HepG2 (cell line): ENCODE data around the gene SIKE1. TPM values are rescaled to one million over a fixed set of nuclear protein-coding genes. Genes with fewer than 3 reads are reported as not detected.

ENCODE experiments used
- CCAR2 ChIP-seq: fragments of 200-400 bp; formaldehyde crosslinking; optimal IDR thresholded peaks from 2 replicates; pipeline ENCODE3; 2018; ENCODE audit warnings: low read depth, mild to moderate bottlenecking, low read length, moderate library complexity
- GFI1 ChIP-seq: sonication (generic); formaldehyde crosslinking; IDR thresholded peaks from 2 replicates; pipeline ENCODE4 v1.5.0; 2020; ENCODE audit warnings: missing genetic modification reagents, mild to moderate bottlenecking, borderline replicate concordance
- ISL2 ChIP-seq: sonication (generic); formaldehyde crosslinking; IDR thresholded peaks from 2 replicates; pipeline ENCODE4 v1.5.0; 2020; ENCODE audit warnings: missing genetic modification reagents
- KLF6 ChIP-seq: IDR thresholded peaks from 2 replicates; pipeline ENCODE4 v1.8.0; 2016; ENCODE audit warnings: missing biosample characterization, missing genetic modification reagents
- PCBP2 ChIP-seq: fragments of 200-400 bp; formaldehyde crosslinking; optimal IDR thresholded peaks from 2 replicates; pipeline ENCODE3; 2018; ENCODE audit warnings: low read length, low read depth; ENCODE audit not compliant: poor library complexity, severe bottlenecking
- RFX3 ChIP-seq: IDR thresholded peaks from 2 replicates; pipeline ENCODE4 v1.6.1; 2016; ENCODE audit warnings: missing biosample characterization, missing genetic modification reagents
- SIX1 ChIP-seq: sonication (generic); formaldehyde crosslinking; IDR thresholded peaks from 2 replicates; pipeline ENCODE4 v1.4.0; 2020; ENCODE audit warnings: missing genetic modification reagents, borderline replicate concordance
- SP140L ChIP-seq: sonication (generic); formaldehyde crosslinking; IDR thresholded peaks from 2 replicates; pipeline ENCODE4 v1.4.0; 2020; ENCODE audit warnings: missing genetic modification reagents, borderline replicate concordance
- ZBTB20 ChIP-seq: sonication (generic); formaldehyde crosslinking; IDR thresholded peaks from 2 replicates; pipeline ENCODE4 v1.8.1; 2023; ENCODE audit warnings: missing genetic modification reagents, low read depth, mild to moderate bottlenecking, borderline replicate concordance
- ZNF17 ChIP-seq: sonication (generic); formaldehyde crosslinking; IDR thresholded peaks from 2 replicates; pipeline ENCODE4 v1.5.0; 2020; ENCODE audit warnings: mild to moderate bottlenecking, missing genetic modification reagents
- polyA plus RNA-seq, 8 experiments: library from polyadenylated mRNA; depleted of rRNA in 3 of 8; stranded (reverse) in 7 of 8; unstranded in 1 of 8; fragments of >200 nt; fragmentation: Illumina TruSeq in 4 of 8; extraction: Trizol in 4 of 8; gene quantifications; 2 replicates each; pipeline versions ENCODE4 v1.2.1 to v1.2.3, GENCODE V29; 2011 to 2016; ENCODE audit warnings: low read depth in 4 of 8, missing spikeins in 1 of 8, mixed read lengths in 1 of 8; ENCODE audit not compliant: insufficient read depth in 1 of 8
- total RNA-seq, 5 experiments: library from RNA; depleted of rRNA; stranded (reverse); fragments of >200 nt; fragmentation: Illumina TruSeq; extraction: Trizol; gene quantifications; 2 replicates each; pipeline ENCODE4 v1.2.3, GENCODE V29; 2016; ENCODE audit warnings: low read depth in 1 of 5
- TF ChIP-seq, protein P1 (sequence below), 2 experiments: fragments of 450-650 bp in 1 of 2; sonication (generic) in 1 of 2; formaldehyde crosslinking in 1 of 2; IDR thresholded peaks; 2 replicates each; pipeline versions ENCODE4 v1.6.1 to v1.8.0; 2016 to 2022; ENCODE audit warnings: antibody characterized with exemption in 1 of 2, mild to moderate bottlenecking in 1 of 2, missing genetic modification reagents in 1 of 2
- TF ChIP-seq, protein P2 (sequence below): sonication (generic); formaldehyde crosslinking; IDR thresholded peaks from 2 replicates; pipeline ENCODE4 v1.5.1; 2020; ENCODE audit warnings: mild to moderate bottlenecking, missing genetic modification reagents
- TF ChIP-seq, protein P3 (sequence below): sonication (generic); formaldehyde crosslinking; IDR thresholded peaks from 2 replicates; pipeline ENCODE4 v1.8.1; 2023; ENCODE audit warnings: missing genetic modification reagents, inconsistent platforms, borderline replicate concordance

Gene SIKE1
- total and polyA plus RNA-seq, 2 of the 13 experiments (the other 11 are each of a cell fraction or from before 2014, with no cell fraction given), result 36.5 to 58.4 TPM

DNA sequence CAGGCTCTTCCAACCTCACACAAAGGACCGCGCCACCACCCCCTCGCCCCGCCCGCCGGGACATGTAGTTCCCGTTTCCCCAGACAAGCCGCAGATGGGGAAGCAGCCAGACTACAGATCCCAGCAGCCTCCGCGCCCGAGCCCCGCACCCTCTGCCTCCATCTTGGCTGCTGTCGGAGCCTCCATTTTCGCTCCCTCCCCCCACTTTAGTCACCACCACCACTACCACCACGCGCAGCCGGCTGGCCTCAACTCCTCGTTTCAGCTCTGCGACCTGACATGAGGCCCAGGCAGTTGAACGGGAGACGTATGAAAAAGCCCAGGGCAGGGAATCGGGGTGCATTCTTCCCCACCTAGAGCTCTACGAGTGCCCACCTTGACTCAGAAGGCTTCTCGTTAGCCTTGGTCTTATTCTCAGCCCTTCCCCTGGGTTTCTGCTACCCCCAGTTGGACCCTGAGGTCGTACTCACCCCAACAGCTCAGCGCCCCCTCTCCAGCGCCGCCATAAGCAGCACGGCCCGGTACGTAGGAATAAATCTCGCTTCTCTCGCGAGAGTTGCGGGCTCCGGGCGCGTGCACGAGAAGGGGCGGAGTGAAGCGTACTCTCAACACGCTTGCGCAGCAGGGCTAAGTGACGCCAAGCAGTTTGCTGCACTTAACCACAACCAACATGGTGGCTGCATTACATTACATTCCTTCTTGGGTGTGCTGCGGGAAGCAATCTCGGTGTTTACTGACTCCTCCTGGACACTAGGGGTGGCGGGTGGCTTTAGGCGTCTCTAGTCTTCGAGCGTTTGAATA, 22.8 kb downstream of the SIKE1 start, which contains the start of gene CSDE1 (continued):
- TF ChIP-seq, protein P1, sequence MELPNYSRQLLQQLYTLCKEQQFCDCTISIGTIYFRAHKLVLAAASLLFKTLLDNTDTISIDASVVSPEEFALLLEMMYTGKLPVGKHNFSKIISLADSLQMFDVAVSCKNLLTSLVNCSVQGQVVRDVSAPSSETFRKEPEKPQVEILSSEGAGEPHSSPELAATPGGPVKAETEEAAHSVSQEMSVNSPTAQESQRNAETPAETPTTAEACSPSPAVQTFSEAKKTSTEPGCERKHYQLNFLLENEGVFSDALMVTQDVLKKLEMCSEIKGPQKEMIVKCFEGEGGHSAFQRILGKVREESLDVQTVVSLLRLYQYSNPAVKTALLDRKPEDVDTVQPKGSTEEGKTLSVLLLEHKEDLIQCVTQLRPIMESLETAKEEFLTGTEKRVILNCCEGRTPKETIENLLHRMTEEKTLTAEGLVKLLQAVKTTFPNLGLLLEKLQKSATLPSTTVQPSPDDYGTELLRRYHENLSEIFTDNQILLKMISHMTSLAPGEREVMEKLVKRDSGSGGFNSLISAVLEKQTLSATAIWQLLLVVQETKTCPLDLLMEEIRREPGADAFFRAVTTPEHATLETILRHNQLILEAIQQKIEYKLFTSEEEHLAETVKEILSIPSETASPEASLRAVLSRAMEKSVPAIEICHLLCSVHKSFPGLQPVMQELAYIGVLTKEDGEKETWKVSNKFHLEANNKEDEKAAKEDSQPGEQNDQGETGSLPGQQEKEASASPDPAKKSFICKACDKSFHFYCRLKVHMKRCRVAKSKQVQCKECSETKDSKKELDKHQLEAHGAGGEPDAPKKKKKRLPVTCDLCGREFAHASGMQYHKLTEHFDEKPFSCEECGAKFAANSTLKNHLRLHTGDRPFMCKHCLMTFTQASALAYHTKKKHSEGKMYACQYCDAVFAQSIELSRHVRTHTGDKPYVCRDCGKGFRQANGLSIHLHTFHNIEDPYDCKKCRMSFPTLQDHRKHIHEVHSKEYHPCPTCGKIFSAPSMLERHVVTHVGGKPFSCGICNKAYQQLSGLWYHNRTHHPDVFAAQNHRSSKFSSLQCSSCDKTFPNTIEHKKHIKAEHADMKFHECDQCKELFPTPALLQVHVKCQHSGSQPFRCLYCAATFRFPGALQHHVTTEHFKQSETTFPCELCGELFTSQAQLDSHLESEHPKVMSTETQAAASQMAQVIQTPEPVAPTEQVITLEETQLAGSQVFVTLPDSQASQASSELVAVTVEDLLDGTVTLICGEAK (IDR thresholded peaks at IDR 0.05), result no peak
- TF ChIP-seq, protein P1 (CRISPR knock-in tag; IDR thresholded peaks at IDR 0.05), result no peak; the same call in none of the 2 replicates
- TF ChIP-seq ZNF17 (CRISPR knock-in tag) (no peak), ISL2 (CRISPR knock-in tag) (no peak), SP140L (CRISPR knock-in tag) (no peak), KLF6 (CRISPR knock-in tag) (peak; percentile 64), CCAR2 (no peak), PCBP2 (no peak), ZBTB20 (CRISPR knock-in tag) (0 out of 2 replicates have a peak, but pooled peaks have one; percentile 34), SIX1 (CRISPR knock-in tag) (0 out of 2 replicates have a peak, but pooled peaks have one; percentile 40), GFI1 (CRISPR knock-in tag) (no peak; the same call in 1 of the 2 replicates), RFX3 (no peak)
- TF ChIP-seq, protein P2, sequence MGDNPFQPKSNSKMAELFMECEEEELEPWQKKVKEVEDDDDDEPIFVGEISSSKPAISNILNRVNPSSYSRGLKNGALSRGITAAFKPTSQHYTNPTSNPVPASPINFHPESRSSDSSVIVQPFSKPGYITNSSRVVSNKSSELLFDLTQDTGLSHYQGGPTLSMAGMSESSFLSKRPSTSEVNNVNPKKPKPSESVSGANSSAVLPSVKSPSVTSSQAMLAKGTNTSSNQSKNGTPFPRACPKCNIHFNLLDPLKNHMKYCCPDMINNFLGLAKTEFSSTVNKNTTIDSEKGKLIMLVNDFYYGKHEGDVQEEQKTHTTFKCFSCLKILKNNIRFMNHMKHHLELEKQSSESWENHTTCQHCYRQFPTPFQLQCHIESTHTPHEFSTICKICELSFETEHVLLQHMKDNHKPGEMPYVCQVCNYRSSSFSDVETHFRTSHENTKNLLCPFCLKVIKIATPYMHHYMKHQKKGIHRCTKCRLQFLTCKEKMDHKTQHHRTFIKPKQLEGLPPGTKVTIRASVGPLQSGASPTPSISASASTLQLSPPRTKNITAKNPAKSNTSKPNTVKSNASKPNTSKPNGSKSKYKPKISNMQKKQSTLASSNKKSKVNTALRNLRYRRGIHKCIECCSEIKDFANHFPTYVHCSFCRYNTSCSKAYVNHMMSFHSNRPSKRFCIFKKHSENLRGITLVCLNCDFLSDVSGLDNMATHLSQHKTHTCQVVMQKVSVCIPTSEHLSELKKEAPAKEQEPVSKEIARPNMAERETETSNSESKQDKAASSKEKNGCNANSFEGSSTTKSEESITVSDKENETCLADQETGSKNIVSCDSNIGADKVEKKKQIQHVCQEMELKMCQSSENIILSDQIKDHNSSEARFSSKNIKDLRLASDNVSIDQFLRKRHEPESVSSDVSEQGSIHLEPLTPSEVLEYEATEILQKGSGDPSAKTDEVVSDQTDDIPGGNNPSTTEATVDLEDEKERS (CRISPR knock-in tag), result peak; percentile 86
- TF ChIP-seq, protein P3, sequence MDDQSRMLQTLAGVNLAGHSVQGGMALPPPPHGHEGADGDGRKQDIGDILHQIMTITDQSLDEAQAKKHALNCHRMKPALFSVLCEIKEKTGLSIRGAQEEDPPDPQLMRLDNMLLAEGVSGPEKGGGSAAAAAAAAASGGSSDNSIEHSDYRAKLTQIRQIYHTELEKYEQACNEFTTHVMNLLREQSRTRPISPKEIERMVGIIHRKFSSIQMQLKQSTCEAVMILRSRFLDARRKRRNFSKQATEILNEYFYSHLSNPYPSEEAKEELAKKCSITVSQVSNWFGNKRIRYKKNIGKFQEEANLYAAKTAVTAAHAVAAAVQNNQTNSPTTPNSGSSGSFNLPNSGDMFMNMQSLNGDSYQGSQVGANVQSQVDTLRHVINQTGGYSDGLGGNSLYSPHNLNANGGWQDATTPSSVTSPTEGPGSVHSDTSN (CRISPR knock-in tag), result no peak
